Measurements from ENCODE around the gene NPDC1.
"Not testable (repeated sequence)": the region's sequence is repeated elsewhere in the genome, so short reads cannot be mapped to it uniquely, and the experiment has no call there.

Gene NPDC1

DNA sequence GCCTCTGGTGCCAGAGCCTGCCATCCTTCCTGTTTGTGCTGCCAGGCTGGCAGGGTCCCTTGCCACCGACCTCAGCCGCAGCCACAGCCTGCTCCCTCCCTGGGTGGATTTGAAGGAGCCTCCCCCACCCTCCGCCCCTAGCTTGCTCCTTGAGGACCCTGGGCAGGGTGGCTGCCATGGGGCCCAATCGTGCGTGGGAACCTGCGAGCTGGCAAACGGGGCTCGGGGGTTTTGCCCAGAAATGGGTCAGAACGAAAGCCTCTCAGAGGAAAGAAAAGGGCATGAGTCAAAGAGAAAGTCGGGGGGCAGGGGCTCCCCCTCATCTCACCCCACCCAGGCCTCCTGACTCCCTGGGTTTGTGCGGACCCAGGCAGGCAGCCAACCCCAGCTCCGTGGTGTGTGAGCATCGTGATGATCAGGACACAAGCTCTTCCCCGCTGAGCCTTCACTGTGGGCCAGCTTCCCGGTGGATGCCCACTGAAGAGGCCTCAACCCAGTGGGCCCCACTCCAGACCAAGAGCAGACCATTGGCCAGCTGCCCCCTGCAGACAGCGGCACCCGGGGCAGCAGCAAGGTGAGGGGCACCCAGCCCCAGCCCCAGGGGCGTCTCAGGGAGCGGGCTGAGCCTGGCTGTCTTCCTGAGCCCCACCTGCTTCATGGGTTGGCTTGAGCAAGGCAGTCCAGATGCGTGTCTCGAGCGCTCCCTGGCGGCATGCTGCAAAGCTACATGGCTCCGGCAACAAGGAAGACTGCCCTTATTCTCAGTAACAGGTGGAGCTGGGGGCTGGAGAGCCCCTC is 11.1 kb downstream of the NPDC1 start:
- peaks cover 11% of the 10 kb centered on the region; the same call in 1 of the 2 replicates for H3K36me3 ChIP-seq (replicated peaks)
- no peaks in the 10 kb centered on the region for H3K4me1 ChIP-seq
- H3K27me3 ChIP-seq (ENCODE audit: low read depth), result peaks cover 6% of the 10 kb centered on the region; the same call in 1 of the 2 replicates
- DNase-seq (ENCODE audit: low spot score in 2 of 2), result peak; percentile 71 to 91
- H3K9me3 ChIP-seq, result no peaks in the 10 kb centered on the region
- in situ Hi-C loops (cut with MboI; ENCODE audit: low sequenced_read_pairs), result loop anchor here (10.0 kb wide), 1 partner anchor 250 kb away; no protein-coding TSS in a partner anchor
- no peak overlapping the region for H3K4me3 ChIP-seq

DNA sequence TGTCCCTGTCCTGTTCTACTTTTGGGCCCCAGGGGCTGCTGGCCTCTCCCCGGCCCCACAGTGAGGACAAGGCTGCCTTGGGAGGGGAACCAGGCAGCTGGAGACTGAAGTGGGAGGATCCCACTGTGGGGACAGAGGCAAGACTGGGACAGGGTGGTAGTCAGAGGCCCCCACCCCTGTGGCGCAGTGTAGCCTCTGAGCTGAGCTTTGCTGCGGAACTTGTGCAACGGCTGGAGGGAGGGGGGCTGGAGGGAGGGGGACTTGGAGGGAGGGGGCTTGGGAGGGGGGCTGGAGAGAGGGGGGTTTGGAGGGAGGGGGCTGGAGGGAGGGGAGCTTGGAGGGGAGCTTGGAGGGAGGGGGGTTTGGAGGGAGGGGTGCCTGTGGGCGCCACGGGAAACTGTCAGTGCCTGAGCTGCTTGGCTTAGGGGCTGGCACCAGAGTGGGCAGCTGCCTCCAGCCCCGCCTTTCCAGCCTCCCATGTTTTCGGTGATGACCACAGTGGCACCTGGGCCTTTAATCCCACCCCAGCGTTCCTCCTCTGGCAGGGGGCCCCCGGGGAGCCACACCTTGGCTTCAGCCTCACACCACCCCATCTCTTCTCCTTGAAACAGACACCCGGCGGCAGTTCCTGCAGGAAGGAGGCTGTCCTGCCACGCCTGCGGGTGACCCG is 11.8 kb downstream of the NPDC1 start:
- no peak for DNase-seq (ENCODE audit: low spot score in 2 of 2)

DNA sequence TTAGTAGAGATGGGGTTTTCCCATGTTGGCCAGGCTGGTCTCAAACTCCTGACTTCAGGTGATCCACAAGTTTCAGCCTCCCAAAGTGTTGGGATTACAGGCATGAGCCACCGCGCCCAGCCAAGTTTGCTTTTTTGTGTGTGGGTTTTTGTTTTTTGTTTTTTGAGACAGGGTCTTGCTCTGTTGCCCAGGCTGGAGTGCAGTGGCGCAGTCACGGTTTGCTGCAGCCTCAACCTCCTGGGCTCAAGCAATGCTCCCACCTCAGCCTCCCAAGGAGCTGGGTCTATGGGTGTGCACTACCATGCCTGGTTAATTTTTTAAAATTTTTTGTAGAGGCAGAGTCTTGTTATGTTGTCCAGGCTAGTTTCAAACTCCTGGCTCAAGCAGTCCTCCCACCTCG is 12.5 kb downstream of the NPDC1 start:
- H3K4me3 ChIP-seq; H3K27me3 ChIP-seq (ENCODE audit: low read depth); DNase-seq (ENCODE audit: low spot score in 2 of 2); H3K4me1 ChIP-seq; H3K9me3 ChIP-seq; H3K36me3 ChIP-seq (replicated peaks): not testable (repeated sequence)
- in situ Hi-C loops (cut with MboI; ENCODE audit: low sequenced_read_pairs), result loop anchor here (10.0 kb wide), 1 partner anchor 249 kb away; no protein-coding TSS in a partner anchor

More for the DNA sequence above, 11.8 kb downstream of the NPDC1 start:
- Histone ChIP-seq H3K4me1 (peaks cover under 1% of the 10 kb centered on the region), H3K36me3 (replicated peaks) (0 out of 2 replicates have a peak, but pooled peaks cover 6% of the 10 kb centered on the region), H3K9me3 (no peaks in the 10 kb centered on the region), H3K4me3 (no peak overlapping the region), H3K27me3 (ENCODE audit: low read depth) (peaks cover 6% of the 10 kb centered on the region; the same call in 1 of the 2 replicates)
- in situ Hi-C loops (cut with MboI; ENCODE audit: low sequenced_read_pairs), result loop anchor here (10.0 kb wide), 1 partner anchor 249 kb away; no protein-coding TSS in a partner anchor

- peaks cover 6% of the 10 kb centered on the region; the same call in 1 of the 2 replicates for H3K27me3 ChIP-seq (ENCODE audit: low read depth)
- H3K36me3 ChIP-seq (replicated peaks), result no peaks in the 10 kb centered on the region
- peaks cover 8% of the 10 kb centered on the region for H3K4me1 ChIP-seq
- DNase-seq (ENCODE audit: low spot score in 2 of 2), result no peak
- H3K9me3 ChIP-seq, result no peaks in the 10 kb centered on the region
- no peak overlapping the region for H3K4me3 ChIP-seq
- in situ Hi-C loops (cut with MboI; ENCODE audit: low sequenced_read_pairs), result loop anchor here (10.0 kb wide), 1 partner anchor 248 kb away; no protein-coding TSS in a partner anchor
Measured at GRCh38 chr9:137032858-137033257, 13.1 kb downstream of the NPDC1 start.

GRCh38 chr9:137031904-137032640 is 13.9 kb downstream of the NPDC1 start, which contains the start of gene FUT7:
TSS of gene FUT7 (minus strand) at chr9:137032088. CDS start at chr9:137031991, 97 bp downstream.
- DNase-seq (ENCODE audit: low spot score in 2 of 2), result no peak
- Histone ChIP-seq H3K36me3 (replicated peaks) (no peaks in the 10 kb centered on the region), H3K9me3 (no peaks in the 10 kb centered on the region), H3K4me1 (peaks cover 8% of the 10 kb centered on the region), H3K27me3 (ENCODE audit: low read depth) (peaks cover 6% of the 10 kb centered on the region; the same call in 1 of the 2 replicates), H3K4me3 (no peak within 1 kb of the TSS)
- in situ Hi-C loops (cut with MboI; ENCODE audit: low sequenced_read_pairs), result loop anchor here (10.0 kb wide), 1 partner anchor 247 kb away; no protein-coding TSS in a partner anchor

DNA sequence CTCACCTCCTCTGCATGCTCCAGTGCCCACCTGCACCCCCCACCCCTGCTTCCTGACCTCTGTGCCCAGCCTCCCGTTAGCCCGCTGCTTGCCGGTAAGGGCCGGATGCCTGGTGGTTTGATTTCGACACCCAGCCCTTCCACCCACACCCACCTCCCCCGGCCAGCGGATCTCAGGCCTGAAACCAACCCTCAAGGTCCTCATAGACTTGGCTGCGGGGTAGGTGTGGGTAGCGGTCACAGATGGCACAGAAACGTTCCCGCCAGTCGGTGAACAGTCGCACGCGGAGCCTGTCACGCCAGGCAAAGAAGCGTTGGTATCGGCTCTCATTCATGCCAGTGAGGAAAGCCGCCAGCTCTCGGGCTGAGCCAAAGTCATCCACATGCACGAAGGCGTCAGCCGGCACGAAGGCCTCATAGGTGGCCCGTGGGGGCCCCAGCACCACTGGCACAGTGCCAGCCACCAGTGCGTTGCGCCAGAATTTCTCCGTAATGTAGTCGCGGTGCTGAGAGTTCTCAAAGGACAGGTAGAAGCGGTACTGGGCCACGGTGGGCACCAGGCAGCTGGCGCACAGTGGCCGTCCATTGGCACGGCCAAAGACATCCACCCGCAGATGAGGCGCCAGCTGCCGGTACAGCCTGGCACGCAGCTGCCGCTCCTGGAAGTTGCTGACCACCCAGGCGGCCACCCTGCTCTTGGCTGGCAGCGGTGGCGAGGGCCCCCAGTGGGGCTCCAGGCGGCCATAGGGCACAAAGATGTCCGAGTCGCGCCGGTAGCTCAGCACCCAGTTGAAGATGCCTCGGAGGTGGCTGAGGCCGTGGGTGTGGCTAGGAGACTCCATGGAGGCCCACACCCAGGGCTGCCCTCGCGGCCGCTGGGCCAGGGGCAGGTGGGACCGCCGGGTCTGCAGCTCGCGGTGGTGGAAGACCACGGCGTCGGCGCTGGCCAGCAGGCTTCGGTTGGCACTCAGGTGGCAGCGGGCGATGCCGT is 15.1 kb downstream of the NPDC1 start:
- peaks cover 6% of the 10 kb centered on the region; the same call in 1 of the 2 replicates for H3K27me3 ChIP-seq (ENCODE audit: low read depth)
- H3K4me3 ChIP-seq, result no peak overlapping the region

GRCh38 chr9:137030006-137030405 is 16.0 kb downstream of the NPDC1 start:
- H3K9me3 ChIP-seq, result no peaks in the 10 kb centered on the region
- in situ Hi-C loops (cut with MboI; ENCODE audit: low sequenced_read_pairs), result loop anchor here (10.0 kb wide), 1 partner anchor 245 kb away; no protein-coding TSS in a partner anchor
- H3K36me3 ChIP-seq (replicated peaks), result no peaks in the 10 kb centered on the region
- H3K27me3 ChIP-seq (ENCODE audit: low read depth), result peaks cover 5% of the 10 kb centered on the region; the same call in 1 of the 2 replicates
- DNase-seq (ENCODE audit: low spot score in 2 of 2), result no peak
- peaks cover 8% of the 10 kb centered on the region for H3K4me1 ChIP-seq
- no peak overlapping the region for H3K4me3 ChIP-seq

More for the DNA sequence above, 15.1 kb downstream of the NPDC1 start:
- Histone ChIP-seq H3K36me3 (replicated peaks) (no peaks in the 10 kb centered on the region), H3K4me1 (peaks cover 8% of the 10 kb centered on the region), H3K9me3 (no peaks in the 10 kb centered on the region)
- DNase-seq (ENCODE audit: low spot score in 2 of 2), result no peak
- in situ Hi-C loops (cut with MboI; ENCODE audit: low sequenced_read_pairs), result loop anchor here (10.0 kb wide), 1 partner anchor 246 kb away; no protein-coding TSS in a partner anchor

GRCh38 chr9:137029058-137029936 is 16.7 kb downstream of the NPDC1 start:
- in situ Hi-C loops (cut with MboI; ENCODE audit: low sequenced_read_pairs), result no loop called here
- Histone ChIP-seq H3K27me3 (ENCODE audit: low read depth) (no peaks in the 10 kb centered on the region), H3K36me3 (replicated peaks) (no peaks in the 10 kb centered on the region), H3K9me3 (no peaks in the 10 kb centered on the region), H3K4me3 (peak overlapping the region; percentile 48), H3K4me1 (peaks cover 8% of the 10 kb centered on the region)
- DNase-seq (ENCODE audit: low spot score in 2 of 2), result peak; percentile 63 to 92

DNA sequence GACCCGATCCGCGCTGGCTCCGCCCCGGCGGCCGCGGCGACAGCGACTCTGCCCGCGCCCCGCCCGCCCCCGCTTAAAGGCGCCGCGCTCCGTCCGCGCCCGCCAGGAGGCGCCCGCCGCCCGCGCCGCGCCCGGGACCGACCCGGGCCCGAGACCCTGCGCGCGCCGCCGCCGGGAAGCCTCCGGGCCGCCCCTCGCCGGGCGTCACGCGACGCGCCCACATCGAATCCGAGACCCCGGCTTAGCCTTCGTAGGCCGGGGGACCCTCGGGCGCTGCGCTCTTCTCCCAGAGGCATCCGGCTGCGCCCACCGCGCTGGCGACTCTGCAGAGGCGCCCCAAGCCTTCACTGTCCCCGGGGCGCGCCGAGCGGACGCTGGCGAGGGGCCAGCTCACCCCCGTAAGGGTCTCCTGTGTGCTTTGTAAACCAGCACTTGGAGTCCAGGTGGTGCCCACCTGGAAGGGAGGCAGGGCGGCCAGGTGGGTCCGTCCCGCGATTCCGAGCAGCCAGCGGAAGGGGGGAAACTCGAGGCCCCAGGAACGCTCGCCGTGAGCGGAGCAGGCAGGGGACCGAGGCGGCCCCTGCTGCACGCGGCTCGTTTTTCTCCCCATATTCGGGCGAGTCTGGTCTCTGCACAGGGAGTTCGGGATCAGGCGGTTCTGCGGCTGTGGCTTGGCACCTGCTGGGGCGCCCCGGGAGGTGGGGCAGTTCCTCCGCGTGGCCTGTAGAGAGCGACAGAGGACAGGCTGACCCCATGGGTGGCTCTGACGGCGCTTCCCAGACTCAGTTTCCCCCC is 17.5 kb downstream of the NPDC1 start:
- H3K36me3 ChIP-seq (replicated peaks), result no peaks in the 10 kb centered on the region
- peak; percentile 66 to 79 for DNase-seq (ENCODE audit: low spot score in 2 of 2)
- in situ Hi-C loops (cut with MboI; ENCODE audit: low sequenced_read_pairs), result no loop called here
- H3K4me1 ChIP-seq, result peaks cover 8% of the 10 kb centered on the region
- H3K9me3 ChIP-seq, result no peaks in the 10 kb centered on the region
- H3K4me3 ChIP-seq, result peak overlapping the region; percentile 48
- H3K27me3 ChIP-seq (ENCODE audit: low read depth), result no peaks in the 10 kb centered on the region

- H3K9me3 ChIP-seq, result no peaks in the 10 kb centered on the region
- no peaks in the 10 kb centered on the region for H3K27me3 ChIP-seq (ENCODE audit: low read depth)
- DNase-seq (ENCODE audit: low spot score in 2 of 2), result peak in 1 of 2 experiments; percentile 47
- H3K4me1 ChIP-seq, result peaks cover 8% of the 10 kb centered on the region
- peak within 1 kb of the TSS; percentile 48 for H3K4me3 ChIP-seq
- H3K36me3 ChIP-seq (replicated peaks), result 0 out of 2 replicates have a peak, but pooled peaks cover under 1% of the 10 kb centered on the region
- in situ Hi-C loops (cut with MboI; ENCODE audit: low sequenced_read_pairs), result no loop called here
Measured at GRCh38 chr9:137027369-137028262, 18.4 kb downstream of the NPDC1 start, which contains the start of gene ABCA2. TSS of gene ABCA2 (minus strand) at chr9:137028237. CDS start at chr9:137028140, 97 bp downstream.
